Mesenchymal stem cell (in vitro differentiated cells and primary cell): ENCODE measurements around the gene SNX22.

Source experiments
- DNase-seq: peaks from one replicate; pipeline ENCODE4 v3.0.0-alpha.2; 2013
- H2AFZ ChIP-seq: one replicate; pipeline ENCODE4 v1.6.1; 2013; ENCODE audit warnings: low read depth, mild to moderate bottlenecking, control low read depth, inconsistent platforms, low read length, moderate library complexity
- H2AK5ac ChIP-seq: 2 replicates; pipeline ENCODE4 v1.6.1; 2013; ENCODE audit warnings: low read length, moderate library complexity, mild to moderate bottlenecking, inconsistent platforms; ENCODE audit not compliant: severe bottlenecking
- H2BK120ac ChIP-seq: one replicate; pipeline ENCODE4 v1.6.1; 2013; ENCODE audit warnings: low read depth, mild to moderate bottlenecking, inconsistent platforms, low read length, moderate library complexity
- H2BK12ac ChIP-seq, 2 experiments: one replicate each; pipeline ENCODE4 v1.6.1; 2013; ENCODE audit warnings: inconsistent platforms in 2 of 2, low read length in 2 of 2, mild to moderate bottlenecking in 2 of 2, moderate library complexity in 2 of 2, control low read depth in 1 of 2
- H2BK15ac ChIP-seq: one replicate; pipeline ENCODE4 v1.6.1; 2013; ENCODE audit warnings: mild to moderate bottlenecking, low read depth, inconsistent platforms; ENCODE audit not compliant: poor library complexity, severe bottlenecking
- H2BK5ac ChIP-seq: 2 replicates; pipeline ENCODE4 v1.6.1; 2013; ENCODE audit warnings: low read depth, mild to moderate bottlenecking, low read length, control low read depth, inconsistent platforms; ENCODE audit not compliant: poor library complexity, severe bottlenecking
- H3K14ac ChIP-seq, 2 experiments: one replicate each; pipeline ENCODE4 v1.6.1; 2013; ENCODE audit warnings: inconsistent platforms in 2 of 2, low read length in 2 of 2, control low read depth in 1 of 2, mild to moderate bottlenecking in 1 of 2, moderate library complexity in 1 of 2
- H3K18ac ChIP-seq, 2 experiments: one replicate each; pipeline ENCODE4 v1.6.1; 2013; ENCODE audit warnings: inconsistent platforms in 2 of 2, low read length in 2 of 2, control low read depth in 1 of 2, low read depth in 1 of 2, mild to moderate bottlenecking in 1 of 2
- H3K23ac ChIP-seq, 2 experiments: one replicate each; pipeline ENCODE4 v1.6.1; 2013; ENCODE audit warnings: inconsistent platforms in 2 of 2, low read length in 2 of 2, mild to moderate bottlenecking in 2 of 2, moderate library complexity in 2 of 2, control low read depth in 1 of 2
- H3K27ac ChIP-seq: 2 replicates; pipeline ENCODE4 v1.5.1; 2013; ENCODE audit warnings: mild to moderate bottlenecking, moderate library complexity, low read length, control low read depth, inconsistent platforms; ENCODE audit not compliant: poor library complexity, severe bottlenecking
- H3K27me3 ChIP-seq, 2 experiments: 2 replicates each; pipeline versions ENCODE4 v1.6.1 to v1.7.0; 2013; ENCODE audit warnings: low read length in 2 of 2, mild to moderate bottlenecking in 2 of 2, moderate library complexity in 2 of 2, control low read depth in 1 of 2, inconsistent platforms in 1 of 2; ENCODE audit not compliant: control insufficient read depth in 1 of 2, insufficient read depth in 1 of 2
- H3K36me3 ChIP-seq, 2 experiments: 2 replicates each; pipeline versions ENCODE4 v1.6.1 to v1.7.0; 2013; ENCODE audit warnings: low read length in 2 of 2, control low read depth in 1 of 2, inconsistent platforms in 1 of 2, low read depth in 1 of 2, mild to moderate bottlenecking in 1 of 2; ENCODE audit not compliant: insufficient read depth in 2 of 2, control insufficient read depth in 1 of 2
- H3K4ac ChIP-seq, 2 experiments: one replicate each; pipeline ENCODE4 v1.6.1; 2013; ENCODE audit warnings: inconsistent platforms in 2 of 2, low read length in 2 of 2, mild to moderate bottlenecking in 2 of 2, moderate library complexity in 2 of 2, control low read depth in 1 of 2, low read depth in 1 of 2
- H3K4me1 ChIP-seq: 2 replicates; pipeline ENCODE4 v1.6.1; 2013; ENCODE audit warnings: low read depth, low read length, control low read depth; ENCODE audit not compliant: control insufficient read depth, insufficient read depth
- H3K4me2 ChIP-seq: 2 replicates; pipeline ENCODE4 v1.6.1; 2013; ENCODE audit warnings: low read length, mild to moderate bottlenecking, inconsistent platforms; ENCODE audit not compliant: poor library complexity, severe bottlenecking
- H3K4me3 ChIP-seq, 2 experiments: 2 replicates each; pipeline versions ENCODE4 v1.5.1 to v1.7.0; 2013; ENCODE audit warnings: low read length in 2 of 2, mild to moderate bottlenecking in 2 of 2, control low read depth in 1 of 2, low read depth in 1 of 2; ENCODE audit not compliant: insufficient read depth in 1 of 2
- H3K79me1 ChIP-seq: replicated peaks from 2 replicates; pipeline ENCODE4 v1.6.1; 2013; ENCODE audit warnings: mild to moderate bottlenecking, control low read depth, low read length, inconsistent platforms; ENCODE audit not compliant: poor library complexity, severe bottlenecking
- H3K9ac ChIP-seq: 2 replicates; pipeline ENCODE4 v1.7.0; 2013; ENCODE audit warnings: mild to moderate bottlenecking, low read length, moderate library complexity
- H3K9me3 ChIP-seq: 2 replicates; pipeline ENCODE4 v1.7.0; 2013; ENCODE audit warnings: mild to moderate bottlenecking, low read length; ENCODE audit not compliant: control insufficient read depth
- H4K8ac ChIP-seq: one replicate; pipeline ENCODE4 v1.6.1; 2013; ENCODE audit warnings: inconsistent platforms, mild to moderate bottlenecking, low read length, moderate library complexity
- H4K91ac ChIP-seq: one replicate; pipeline ENCODE4 v1.6.1; 2013; ENCODE audit warnings: mild to moderate bottlenecking, low read length, inconsistent platforms
- WGBS: methylation state at CpG from one replicate; pipeline ENCODE4 v1.1.7; 2013; ENCODE audit warnings: mixed read lengths; 5-methylcytosine and 5-hydroxymethylcytosine counted together

Gene SNX22

GRCh38 chr15:64166102-64166890 lies 14.8 kb downstream of the SNX22 start:
- Histone ChIP-seq H3K4ac (no peak overlapping the region), H4K8ac (no peak overlapping the region), H2AFZ (no peak overlapping the region), H2BK5ac (no peak overlapping the region), H3K27me3 (no peaks in the 10 kb centered on the region), H3K36me3 (peaks cover 14 to 26% of the 10 kb centered on the region in 2 experiments), H3K18ac (no peak overlapping the region), H2BK12ac (no peak overlapping the region), H3K4me1 (peaks cover 11% of the 10 kb centered on the region), H3K27ac (no peak overlapping the region), H3K4me2 (no peak overlapping the region), H3K79me1 (no peaks in the 10 kb centered on the region), H4K91ac (no peak overlapping the region), H3K9me3 (no peaks in the 10 kb centered on the region), H3K4me3 (no peak overlapping the region), H3K9ac (no peak overlapping the region), H2BK15ac (no peak overlapping the region), H2AK5ac (no peak overlapping the region), H3K23ac (no peak overlapping the region), H3K14ac (no peak overlapping the region), H2BK120ac (no peak overlapping the region)
- WGBS = 98% methylated on average over 4 of the region's 5 CpGs
- DNase-seq = peak; percentile 10

- no peak overlapping the region for H2BK15ac ChIP-seq
- H3K27me3 ChIP-seq = no peaks in the 10 kb centered on the region
- no peak for DNase-seq
- no peak overlapping the region for H2BK12ac ChIP-seq
- 60% methylated on average over 6 of the region's 8 CpGs for WGBS
- no peaks in the 10 kb centered on the region for H3K4me1 ChIP-seq
- H3K18ac ChIP-seq = no peak overlapping the region
- no peak overlapping the region for H3K9ac ChIP-seq
- H3K79me1 ChIP-seq = peaks cover 8% of the 10 kb centered on the region
- H4K91ac ChIP-seq = no peak overlapping the region
- no peak overlapping the region for H3K4ac ChIP-seq
- no peak overlapping the region for H2AK5ac ChIP-seq
- no peak overlapping the region for H2BK5ac ChIP-seq
- H3K23ac ChIP-seq = no peak overlapping the region
- H3K27ac ChIP-seq = no peak overlapping the region
- no peaks in the 10 kb centered on the region for H3K9me3 ChIP-seq
- H3K4me3 ChIP-seq = no peak overlapping the region
- no peak overlapping the region for H2AFZ ChIP-seq
- H3K14ac ChIP-seq = no peak overlapping the region
- H4K8ac ChIP-seq = no peak overlapping the region
- H2BK120ac ChIP-seq = no peak overlapping the region
- no peak overlapping the region for H3K4me2 ChIP-seq
- H3K36me3 ChIP-seq = peaks cover 20 to 82% of the 10 kb centered on the region in 2 experiments
Measured at GRCh38 chr15:64180235-64180824, 28.8 kb downstream of the SNX22 start.

- no peak overlapping the region for H3K14ac ChIP-seq
- H3K36me3 ChIP-seq = peaks cover 18 to 70% of the 10 kb centered on the region in 2 experiments
- no peak overlapping the region for H2BK5ac ChIP-seq
- H3K4me2 ChIP-seq = no peak overlapping the region
- H2BK12ac ChIP-seq = no peak overlapping the region
- WGBS = 90% methylated on average over 4 of the region's 4 CpGs
- no peak overlapping the region for H2AFZ ChIP-seq
- H3K4me3 ChIP-seq = no peak overlapping the region
- peaks cover 5% of the 10 kb centered on the region for H3K79me1 ChIP-seq
- H3K23ac ChIP-seq = no peak overlapping the region
- no peak overlapping the region for H3K9ac ChIP-seq
- H2BK15ac ChIP-seq = no peak overlapping the region
- no peak for DNase-seq
- no peak overlapping the region for H2BK120ac ChIP-seq
- no peaks in the 10 kb centered on the region for H3K4me1 ChIP-seq
- no peak overlapping the region for H3K18ac ChIP-seq
- H4K91ac ChIP-seq = no peak overlapping the region
- no peaks in the 10 kb centered on the region for H3K27me3 ChIP-seq
- H3K4ac ChIP-seq = no peak overlapping the region
- no peaks in the 10 kb centered on the region for H3K9me3 ChIP-seq
- H4K8ac ChIP-seq = no peak overlapping the region
- no peak overlapping the region for H3K27ac ChIP-seq
- H2AK5ac ChIP-seq = no peak overlapping the region
Measured at GRCh38 chr15:64182859-64183370, 31.4 kb downstream of the SNX22 start.

DNA sequence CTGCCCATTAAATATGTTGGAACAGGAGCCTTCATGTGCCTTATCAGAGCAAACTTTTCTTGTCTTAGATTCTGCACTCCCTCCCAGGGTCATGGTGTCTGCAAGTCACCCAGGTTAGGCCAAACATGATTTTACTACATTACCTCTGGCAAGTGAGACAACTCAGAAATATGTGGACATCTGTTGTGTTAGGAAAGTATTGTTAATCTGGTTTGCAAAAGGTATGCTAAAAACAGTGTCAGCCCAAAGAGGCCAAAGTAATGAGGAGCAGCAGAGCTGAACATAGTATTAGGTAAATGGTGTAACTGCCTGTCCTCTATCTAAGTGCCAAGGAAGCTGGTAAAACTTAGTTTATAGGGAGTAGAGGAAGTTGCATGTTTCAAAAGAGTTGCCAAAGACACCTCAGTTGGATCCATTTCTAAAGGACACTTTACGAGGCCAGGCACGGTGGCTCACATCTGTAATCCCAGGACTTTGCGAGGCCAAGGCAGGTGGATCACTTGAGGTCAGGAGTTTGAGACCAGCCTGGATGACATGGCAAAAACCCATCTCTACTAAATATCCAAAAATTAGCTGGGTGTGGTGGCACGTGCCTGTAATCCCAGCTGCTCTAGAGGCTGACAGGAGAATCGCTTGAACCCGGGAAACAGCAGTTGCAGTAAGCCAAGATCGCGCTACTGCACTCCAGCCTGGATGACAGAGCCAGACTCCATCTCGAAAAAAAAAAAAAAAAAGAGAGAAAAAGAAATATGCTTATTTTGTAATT lies 33.8 kb downstream of the SNX22 start:
- no peak overlapping the region for H3K14ac ChIP-seq
- no peak overlapping the region for H3K18ac ChIP-seq
- no peak overlapping the region for H2BK120ac ChIP-seq
- DNase-seq = no peak
- no peak overlapping the region for H2BK15ac ChIP-seq
- H3K4me2 ChIP-seq = no peak overlapping the region
- no peak overlapping the region for H2BK12ac ChIP-seq
- no peak overlapping the region for H2AFZ ChIP-seq
- H3K4ac ChIP-seq = no peak overlapping the region
- peaks cover 12 to 64% of the 10 kb centered on the region in 2 experiments for H3K36me3 ChIP-seq
- H4K8ac ChIP-seq = no peak overlapping the region
- H3K27ac ChIP-seq = no peak overlapping the region
- H3K4me3 ChIP-seq = no peak overlapping the region
- no peak overlapping the region for H3K23ac ChIP-seq
- peaks cover 5% of the 10 kb centered on the region for H3K79me1 ChIP-seq
- no peak overlapping the region for H3K9ac ChIP-seq
- no peaks in the 10 kb centered on the region for H3K4me1 ChIP-seq
- H3K27me3 ChIP-seq = no peaks in the 10 kb centered on the region
- no peaks in the 10 kb centered on the region for H3K9me3 ChIP-seq
- H2AK5ac ChIP-seq = no peak overlapping the region
- no peak overlapping the region for H4K91ac ChIP-seq
- WGBS = 99% methylated on average over 8 of the region's 9 CpGs
- no peak overlapping the region for H2BK5ac ChIP-seq
